K562 (cell line): Measurements from ENCODE around the gene PRSS50. TPM values are rescaled to one million over a fixed set of nuclear protein-coding genes. Genes with fewer than 3 reads are reported as not detected.
A peak's percentile ranks its signal among the peaks of the same experiment; 100 is the strongest.

Experiments used
- ATAC-seq: fragments of 200-7000 bp; cut with Tn5 transposase; 3 replicates; pipeline ENCODE4 v1.9.1; 2020; ENCODE audit warnings: moderate library complexity
- BruUV-seq: library from RNA; stranded (reverse); fragments of 400-500 nt; replicated peaks from 2 replicates; lab custom pipeline; 2021; lab: Mats Ljungman, UMichigan
- CTCF ChIA-PET: fragments of 300-600 bp; formaldehyde crosslinking; extraction: SDS; loops from one replicate; lab custom pipeline; 2021; ENCODE audit warnings: low intra/inter-chr PET ratio; lab: Yijun Ruan, JAX
- POLR2A ChIA-PET: fragments of 300-600, 350-650 bp; sonication (Branson Sonifier 250); formaldehyde crosslinking; extraction: SDS; loops from one replicate; lab custom pipeline; 2021; ENCODE audit warnings: antibody characterized with exemption, inconsistent platforms; lab: Yijun Ruan, JAX
- DNase-seq, 4 experiments: peaks; one replicate each; pipeline versions ENCODE4 v3.0.0 to v3.0.0-alpha.2; 2011 to 2018; ENCODE audit warnings: low spot score in 3 of 4, mixed read lengths in 3 of 4; ENCODE audit errors: extremely low read depth in 1 of 4
- FAIRE-seq: peaks from 2 replicates; lab custom pipeline; 2011; peaks lifted over from hg19 to GRCh38; lab: Jason Lieb, UNC
- H2AFZ ChIP-seq: 2 replicates; pipeline ENCODE4 v1.6.0; 2011; ENCODE audit warnings: low read depth, low read length, control low read depth, inconsistent platforms
- H3K27ac ChIP-seq: fragments of 200-600 bp; 3 replicates; pipeline ENCODE4 v1.8.0; 2011; ENCODE audit warnings: low read depth, mild to moderate bottlenecking, control low read depth, inconsistent platforms, low read length, moderate library complexity, mixed read lengths; ENCODE audit errors: extremely low read depth
- H3K27me3 ChIP-seq, 2 experiments: fragments of 300-600 bp in 1 of 2; 2 replicates in 1 of 2; 3 replicates in 1 of 2; pipeline versions ENCODE4 v1.6.0 to v1.8.0; 2011; ENCODE audit warnings: inconsistent platforms in 2 of 2, low read length in 2 of 2, mild to moderate bottlenecking in 1 of 2, mixed read lengths in 1 of 2, moderate library complexity in 1 of 2; ENCODE audit not compliant: control insufficient read depth in 2 of 2, insufficient read depth in 2 of 2
- H3K36me3 ChIP-seq: fragments of 300-600 bp; 3 replicates; pipeline ENCODE4 v1.8.0; 2011; ENCODE audit warnings: mild to moderate bottlenecking, low read length, inconsistent platforms; ENCODE audit not compliant: control insufficient read depth, insufficient read depth
- H3K4me1 ChIP-seq, 2 experiments: fragments of 200-600 bp in 1 of 2; replicated peaks in 1 of 2; 2 replicates in 1 of 2; 3 replicates in 1 of 2; pipeline versions ENCODE4 v1.5.1 to v1.8.0; 2011; ENCODE audit warnings: inconsistent platforms in 2 of 2, low read length in 2 of 2, mild to moderate bottlenecking in 1 of 2, mixed read lengths in 1 of 2, moderate library complexity in 1 of 2; ENCODE audit not compliant: control insufficient read depth in 2 of 2, insufficient read depth in 2 of 2
- H3K4me2 ChIP-seq: 2 replicates; pipeline ENCODE4 v1.6.1; 2011; ENCODE audit warnings: low read length, control low read depth, inconsistent platforms, mixed read lengths; ENCODE audit not compliant: insufficient read depth
- H3K4me3 ChIP-seq: fragments of 200-600 bp; sonication (generic), shearing (Covaris generic); 2 replicates; pipeline ENCODE4 v1.5.1; 2016; ENCODE audit warnings: control low read depth, inconsistent platforms
- H3K79me2 ChIP-seq: fragments of 200-600 bp; 3 replicates; pipeline ENCODE4 v1.8.0; 2011; ENCODE audit warnings: low read length, inconsistent platforms; ENCODE audit not compliant: control insufficient read depth, insufficient read depth
- H3K9ac ChIP-seq, 2 experiments: 2 replicates each; pipeline versions ENCODE4 v1.6.0 to v1.6.1; 2011; ENCODE audit warnings: low read depth in 2 of 2, low read length in 2 of 2, control low read depth in 1 of 2, inconsistent platforms in 1 of 2, mild to moderate bottlenecking in 1 of 2, mixed read lengths in 1 of 2; ENCODE audit not compliant: insufficient read depth in 1 of 2
- H3K9me1 ChIP-seq: one replicate; pipeline ENCODE4 v1.6.0; 2011; ENCODE audit warnings: inconsistent platforms, mild to moderate bottlenecking, low read length, moderate library complexity; ENCODE audit not compliant: control insufficient read depth, insufficient read depth
- H3K9me3 ChIP-seq: replicated peaks from 2 replicates; pipeline ENCODE4 v1.5.1; 2011; ENCODE audit warnings: low read depth, low read length, inconsistent platforms; ENCODE audit not compliant: control insufficient read depth, insufficient read depth
- H4K20me1 ChIP-seq: replicated peaks from 2 replicates; pipeline ENCODE4 v1.6.1; 2011; ENCODE audit warnings: low read length, inconsistent platforms, mixed read lengths; ENCODE audit not compliant: control insufficient read depth, insufficient read depth
- CREM ChIP-seq: IDR thresholded peaks from 2 replicates; pipeline ENCODE4 v1.6.1; 2014; ENCODE audit warnings: antibody characterized with exemption, low read depth
- ELF4 ChIP-seq: fragments of 450-650 bp; formaldehyde crosslinking; IDR thresholded peaks from 2 replicates; pipeline ENCODE4 v1.4.0; 2022; ENCODE audit warnings: missing genetic modification characterization
- FOXM1 ChIP-seq, 2 experiments: fragments of 450-650 bp in 1 of 2; sonication (generic) in 1 of 2; formaldehyde crosslinking in 1 of 2; IDR thresholded peaks; 2 replicates each; pipeline versions ENCODE4 v1.6.1 to v1.9.0; 2017 to 2022; ENCODE audit warnings: low read depth in 2 of 2, mild to moderate bottlenecking in 2 of 2, missing genetic modification reagents in 1 of 2, moderate library complexity in 1 of 2
- GABPA ChIP-seq: fragments of 200-800 bp; sonication (Bioruptor generic); conservative IDR thresholded peaks from 2 replicates; pipeline ENCODE4 v1.6.1; 2016; ENCODE audit warnings: low read depth, missing genetic modification characterization, missing compliant biosample characterization
- KAT2B ChIP-seq: IDR thresholded peaks from one replicate; pipeline ENCODE4 v1.6.1; 2012; ENCODE audit warnings: low read depth, mild to moderate bottlenecking, control low read depth, inconsistent platforms, low read length, moderate library complexity
- MCM7 ChIP-seq, 2 experiments: fragments of 450-650 bp; IDR thresholded peaks; 2 replicates each; pipeline ENCODE4 v1.6.1; 2016 to 2018
- MEF2A ChIP-seq: IDR thresholded peaks from 2 replicates; pipeline ENCODE4 v1.6.1; 2011; ENCODE audit warnings: low read depth, mild to moderate bottlenecking, low read length, moderate library complexity; ENCODE audit not compliant: control insufficient read depth
- RCOR1 ChIP-seq, 2 experiments: IDR thresholded peaks; 2 replicates each; pipeline ENCODE4 v1.6.1; 2012; ENCODE audit warnings: low read depth in 2 of 2, low read length in 2 of 2, borderline replicate concordance in 1 of 2, improper control_type of control experiment in 1 of 2
- SETDB1 ChIP-seq: IDR thresholded peaks from one replicate; pipeline ENCODE4 v1.6.1; 2012; ENCODE audit warnings: low read length, control low read depth, inconsistent platforms
- TOE1 ChIP-seq, 2 experiments: fragments of 450-650 bp in 1 of 2; sonication (generic) in 1 of 2; formaldehyde crosslinking in 1 of 2; IDR thresholded peaks; 2 replicates each; pipeline versions ENCODE4 v1.7.1 to v1.8.0; 2016 to 2022; ENCODE audit warnings: borderline replicate concordance in 2 of 2, mild to moderate bottlenecking in 2 of 2, antibody characterized with exemption in 1 of 2, inconsistent platforms in 1 of 2, low read depth in 1 of 2, missing genetic modification reagents in 1 of 2, moderate library complexity in 1 of 2
- XRCC5 ChIP-seq: fragments of 200-400 bp; formaldehyde crosslinking; IDR thresholded peaks from 2 replicates; pipeline ENCODE4 v1.6.1; 2017; ENCODE audit warnings: low read depth, mild to moderate bottlenecking, low read length
- ZBTB33 ChIP-seq: sonication (generic); formaldehyde crosslinking; IDR thresholded peaks from 2 replicates; pipeline ENCODE4 v1.8.1; 2023; ENCODE audit warnings: mild to moderate bottlenecking, missing genetic modification reagents
- WGBS: fragments of 100-300 bp; shearing (Covaris generic); methylation state at CpG from one replicate; pipeline ENCODE4 v1.1.6; 2016; ENCODE audit warnings: low coverage, mixed read lengths; ENCODE audit not compliant: insufficient coverage; ENCODE audit errors: missing lambda C conversion rate; 5-methylcytosine and 5-hydroxymethylcytosine counted together
- in situ Hi-C: fragments of 300-500 bp; cut with MboI; formaldehyde crosslinking; loops from 4 replicates; pipeline ENCODE4 v1.15.0; 2018; ENCODE audit warnings: inconsistent platforms, mixed read lengths
- intact Hi-C: fragments of 100-400 bp; cut with micrococcal nuclease; formaldehyde crosslinking; loops from 2 replicates; pipeline ENCODE4 v1.14.2; 2022
- polyA plus RNA-seq, 8 experiments: library from polyadenylated mRNA; depleted of rRNA in 4 of 8; stranded (reverse) in 5 of 8; unstranded in 3 of 8; fragments of >200 nt; fragmentation: Nextera tagmentation in 2 of 8; fragmentation: Illumina TruSeq in 1 of 8; extraction: Ambion mirVana in 2 of 8; extraction: Trizol in 1 of 8; gene quantifications; 2 replicates each; pipeline versions ENCODE4 v1.2.1 to v1.2.3, GENCODE V29; 2011 to 2014; ENCODE audit warnings: inconsistent platforms in 1 of 8, missing spikeins in 1 of 8
- total RNA-seq, 7 experiments: library from RNA; depleted of rRNA in 6 of 7; stranded (reverse); fragments of >200 nt in 6 of 7; fragmentation: Illumina TruSeq in 2 of 7; extraction: Trizol in 2 of 7; gene quantifications; 2 replicates each; pipeline versions ENCODE4 v1.2.1 to v1.2.3, GENCODE V29; 2011 to 2021; ENCODE audit warnings: low replicate concordance in 1 of 7
- TF ChIP-seq, protein P1 (sequence below): fragments of 250-450 bp; sonication (Bioruptor Pico); IDR thresholded peaks from 2 replicates; pipeline ENCODE4 v1.4.0; 2020; ENCODE audit warnings: mild to moderate bottlenecking, moderate library complexity
- TF ChIP-seq, protein P2 (sequence below): fragments of 450-650 bp; IDR thresholded peaks from one replicate; pipeline ENCODE4 v1.6.1; 2018; ENCODE audit warnings: mild to moderate bottlenecking, moderate library complexity; ENCODE audit not compliant: partially characterized antibody

PRSS50 gene
- total and polyA plus RNA-seq, 9 of the 15 experiments (the other 6 are each of a cell fraction or from before 2014, with no cell fraction given): 0.01 TPM; not detected in 8

GRCh38 chr3:46717447-46718231 is at the start of gene PRSS50 (continued):
- TF ChIP-seq TOE1 (IDR thresholded peaks at IDR 0.05; ENCODE audit: borderline replicate concordance) (no peak), TOE1 (CRISPR knock-in tag; IDR thresholded peaks at IDR 0.05; ENCODE audit: borderline replicate concordance, low read depth) (no peak), GABPA (no peak), KAT2B (peak; percentile 82), FOXM1 (IDR thresholded peaks at IDR 0.05; ENCODE audit: low read depth) (no peak), FOXM1 (CRISPR knock-in tag; IDR thresholded peaks at IDR 0.05; ENCODE audit: low read depth) (0 out of 2 replicates have a peak, but pooled peaks have one; percentile 61), MEF2A (0 out of 2 replicates have a peak, but pooled peaks have one; percentile 7), XRCC5 (peak; percentile 67; the same call in 1 of the 2 replicates), ELF4 (no peak), CREM (peak; percentile 23; the same call in 1 of the 2 replicates), RCOR1 (IDR thresholded peaks at IDR 0.05; ENCODE audit: borderline replicate concordance in 1 of 2, low read depth in 2 of 2, low read length in 2 of 2) (peak in 1 of 2 experiments; percentile 67; a peak in 1 of 4 replicates)

GRCh38 chr3:46764206-46764605 is 46.5 kb upstream of the PRSS50 start:
- DNase-seq (no peak), ATAC-seq (no peak), FAIRE-seq (no peak)
- intact Hi-C loops: no loop called here
- no peak overlapping the region for H3K9ac ChIP-seq
- POLR2A ChIA-PET: interaction anchor here (0.5 to 0.6 kb wide), 2 partner anchors 26 to 31 kb away, joined by 3 read pairs; no protein-coding TSS in a partner anchor
- no peak overlapping the region for H3K4me3 ChIP-seq
- no peaks in the 10 kb centered on the region for H3K79me2 ChIP-seq
- no peak overlapping the region for H3K27ac ChIP-seq
- H3K9me1 ChIP-seq: no peaks in the 10 kb centered on the region
- H3K4me1 ChIP-seq: no peaks in the 10 kb centered on the region
- H3K36me3 ChIP-seq: no peaks in the 10 kb centered on the region
- CTCF ChIA-PET: no interaction called here
- WGBS: 0% methylated on average over 1 of the region's 1 CpG
- H2AFZ ChIP-seq: no peak overlapping the region
- H3K27me3 ChIP-seq: no peaks in the 10 kb centered on the region; a peak in 2 of 5 replicates
- H3K9me3 ChIP-seq: 0 out of 2 replicates have a peak, but pooled peaks cover 2% of the 10 kb centered on the region
- TF ChIP-seq MCM7 (IDR thresholded peaks at IDR 0.05) (no peak), SETDB1 (no peak), ZBTB33 (CRISPR knock-in tag) (no peak)
- TF ChIP-seq, protein P1, sequence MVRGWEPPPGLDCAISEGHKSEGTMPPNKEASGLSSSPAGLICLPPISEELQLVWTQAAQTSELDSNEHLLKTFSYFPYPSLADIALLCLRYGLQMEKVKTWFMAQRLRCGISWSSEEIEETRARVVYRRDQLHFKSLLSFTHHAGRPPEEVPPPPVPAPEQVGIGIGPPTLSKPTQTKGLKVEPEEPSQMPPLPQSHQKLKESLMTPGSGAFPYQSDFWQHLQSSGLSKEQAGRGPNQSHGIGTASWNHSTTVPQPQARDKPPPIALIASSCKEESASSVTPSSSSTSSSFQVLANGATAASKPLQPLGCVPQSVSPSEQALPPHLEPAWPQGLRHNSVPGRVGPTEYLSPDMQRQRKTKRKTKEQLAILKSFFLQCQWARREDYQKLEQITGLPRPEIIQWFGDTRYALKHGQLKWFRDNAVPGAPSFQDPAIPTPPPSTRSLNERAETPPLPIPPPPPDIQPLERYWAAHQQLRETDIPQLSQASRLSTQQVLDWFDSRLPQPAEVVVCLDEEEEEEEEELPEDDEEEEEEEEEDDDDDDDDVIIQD (CRISPR knock-in tag): no peak
- TF ChIP-seq, protein P2, sequence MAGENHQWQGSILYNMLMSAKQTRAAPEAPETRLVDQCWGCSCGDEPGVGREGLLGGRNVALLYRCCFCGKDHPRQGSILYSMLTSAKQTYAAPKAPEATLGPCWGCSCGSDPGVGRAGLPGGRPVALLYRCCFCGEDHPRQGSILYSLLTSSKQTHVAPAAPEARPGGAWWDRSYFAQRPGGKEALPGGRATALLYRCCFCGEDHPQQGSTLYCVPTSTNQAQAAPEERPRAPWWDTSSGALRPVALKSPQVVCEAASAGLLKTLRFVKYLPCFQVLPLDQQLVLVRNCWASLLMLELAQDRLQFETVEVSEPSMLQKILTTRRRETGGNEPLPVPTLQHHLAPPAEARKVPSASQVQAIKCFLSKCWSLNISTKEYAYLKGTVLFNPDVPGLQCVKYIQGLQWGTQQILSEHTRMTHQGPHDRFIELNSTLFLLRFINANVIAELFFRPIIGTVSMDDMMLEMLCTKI: no peak
- H4K20me1 ChIP-seq: no peaks in the 10 kb centered on the region
- H3K4me2 ChIP-seq: no peak overlapping the region
- no TSS peak for BruUV-seq
- in situ Hi-C loops: no loop called here
